Liver (tissue), 9 donors: Measurements from ENCODE around the gene SERPING1. TPM values are rescaled to one million over a fixed set of nuclear protein-coding genes. Genes with fewer than 3 reads are reported as not detected.

ENCODE experiments used
- DNase-seq: peaks from one replicate; pipeline ENCODE4 v3.0.0-alpha.2; 2017; ENCODE audit warnings: low spot score
- H3K27ac ChIP-seq, 2 donors: one replicate each; pipeline ENCODE4 v1.7.0; 2013; ENCODE audit warnings: inconsistent platforms in 2 of 2, low read length in 2 of 2, control low read depth in 1 of 2, low read depth in 1 of 2, mild to moderate bottlenecking in 1 of 2
- H3K27me3 ChIP-seq, 4 donors: one replicate each; pipeline versions ENCODE4 v1.6.1 to v1.7.0; 2013; ENCODE audit warnings: low read length in 3 of 4, inconsistent platforms in 1 of 4, mild to moderate bottlenecking in 1 of 4, moderate library complexity in 1 of 4; ENCODE audit not compliant: control insufficient read depth in 4 of 4, insufficient read depth in 4 of 4
- H3K36me3 ChIP-seq, 4 donors: one replicate each; pipeline versions ENCODE4 v1.6.1 to v1.7.0; 2013; ENCODE audit warnings: low read length in 3 of 4, mild to moderate bottlenecking in 3 of 4, low read depth in 1 of 4, moderate library complexity in 1 of 4; ENCODE audit not compliant: control insufficient read depth in 4 of 4, insufficient read depth in 3 of 4
- H3K4me1 ChIP-seq, 4 donors: one replicate each; pipeline versions ENCODE4 v1.6.1 to v1.7.0; 2013; ENCODE audit warnings: low read length in 3 of 4, mild to moderate bottlenecking in 3 of 4, moderate library complexity in 1 of 4; ENCODE audit not compliant: control insufficient read depth in 4 of 4, insufficient read depth in 4 of 4
- H3K4me3 ChIP-seq, 3 donors: one replicate each; pipeline versions ENCODE4 v1.6.1 to v1.7.0; 2013; ENCODE audit warnings: low read length in 3 of 3, control low read depth in 1 of 3, low read depth in 1 of 3, mild to moderate bottlenecking in 1 of 3
- H3K9ac ChIP-seq, 2 donors: one replicate each; pipeline ENCODE4 v1.7.0; 2013; ENCODE audit warnings: low read length in 2 of 2, mild to moderate bottlenecking in 2 of 2, moderate library complexity in 2 of 2, control low read depth in 1 of 2, low read depth in 1 of 2
- H3K9me3 ChIP-seq, 4 donors: one replicate each; pipeline versions ENCODE4 v1.6.1 to v1.7.0; 2013; ENCODE audit warnings: low read length in 3 of 4; ENCODE audit not compliant: control insufficient read depth in 4 of 4
- ATF3 ChIP-seq: IDR thresholded peaks from 2 replicates; pipeline ENCODE4 v1.6.1; 2016; ENCODE audit warnings: antibody characterized with exemption
- CTCF ChIP-seq: fragments of 150-350 bp; IDR thresholded peaks from 2 replicates; pipeline ENCODE4 v1.5.1; 2017; ENCODE audit warnings: improper control_type of control experiment, low read depth, low read length; ENCODE audit not compliant: missing input control
- EGR1 ChIP-seq, 2 donors: IDR thresholded peaks; 2 replicates each; pipeline ENCODE4 v1.6.1; 2016 to 2018; ENCODE audit warnings: antibody characterized with exemption in 2 of 2, low read depth in 2 of 2
- FOXA1 ChIP-seq: IDR thresholded peaks from 2 replicates; pipeline ENCODE4 v1.6.1; 2016; ENCODE audit warnings: antibody characterized with exemption
- FOXA2 ChIP-seq: IDR thresholded peaks from 2 replicates; pipeline ENCODE4 v1.6.1; 2016; ENCODE audit warnings: antibody characterized with exemption
- GABPA ChIP-seq, 2 donors: IDR thresholded peaks in 1 of 2; conservative IDR thresholded peaks in 1 of 2; 2 replicates each; pipeline ENCODE4 v1.6.1; 2016; ENCODE audit warnings: antibody characterized with exemption in 2 of 2, mild to moderate bottlenecking in 1 of 2, moderate library complexity in 1 of 2
- HNF4A ChIP-seq, 2 donors: conservative IDR thresholded peaks; 2 replicates each; pipeline ENCODE4 v1.6.1; 2016; ENCODE audit warnings: antibody characterized with exemption in 2 of 2, mild to moderate bottlenecking in 2 of 2
- HNF4G ChIP-seq: IDR thresholded peaks from 2 replicates; pipeline ENCODE4 v1.6.1; 2016; ENCODE audit warnings: antibody characterized with exemption
- JUND ChIP-seq, 2 donors: IDR thresholded peaks; 2 replicates each; pipeline ENCODE4 v1.6.1; 2016; ENCODE audit warnings: antibody characterized with exemption in 2 of 2
- MAX ChIP-seq: IDR thresholded peaks from 2 replicates; pipeline ENCODE4 v1.6.1; 2016; ENCODE audit warnings: antibody characterized with exemption
- NR2F2 ChIP-seq: IDR thresholded peaks from 2 replicates; pipeline ENCODE4 v1.6.1; 2016; ENCODE audit warnings: antibody characterized with exemption
- RAD21 ChIP-seq, 2 donors: IDR thresholded peaks; 2 replicates each; pipeline ENCODE4 v1.6.1; 2016; ENCODE audit warnings: antibody characterized with exemption in 2 of 2, mild to moderate bottlenecking in 2 of 2
- REST ChIP-seq: IDR thresholded peaks from 2 replicates; pipeline ENCODE4 v1.6.1; 2016; ENCODE audit warnings: antibody characterized with exemption, mild to moderate bottlenecking
- RXRA ChIP-seq, 2 donors: IDR thresholded peaks; 2 replicates each; pipeline ENCODE4 v1.6.1; 2017 to 2018; ENCODE audit warnings: antibody characterized with exemption in 2 of 2, mild to moderate bottlenecking in 1 of 2
- SP1 ChIP-seq: IDR thresholded peaks from 2 replicates; pipeline ENCODE4 v1.6.1; 2018; ENCODE audit warnings: antibody characterized with exemption, mild to moderate bottlenecking
- TAF1 ChIP-seq: conservative IDR thresholded peaks from 2 replicates; pipeline ENCODE4 v1.6.1; 2016; ENCODE audit warnings: antibody characterized with exemption, mild to moderate bottlenecking
- YY1 ChIP-seq: IDR thresholded peaks from 2 replicates; pipeline ENCODE4 v1.6.1; 2016; ENCODE audit warnings: antibody characterized with exemption, mild to moderate bottlenecking
- ZBTB33 ChIP-seq: IDR thresholded peaks from 2 replicates; pipeline ENCODE4 v1.6.1; 2016; ENCODE audit warnings: antibody characterized with exemption
- WGBS: extraction: QIAGEN DNeasy Blood & Tissue Kit; methylation state at CpG from one replicate; pipeline ENCODE4 v1.1.7; 2013; 5-methylcytosine and 5-hydroxymethylcytosine counted together
- polyA plus RNA-seq, 2 donors: library from polyadenylated mRNA; stranded (reverse) in 1 of 2; unstranded in 1 of 2; fragments of 200-250 nt in 1 of 2; fragments of >200 nt in 1 of 2; fragmentation: Nextera tagmentation in 1 of 2; extraction: Ambion mirVana in 1 of 2; gene quantifications; one replicate each; pipeline versions ENCODE4 v1.2.1 to v1.2.3, GENCODE V29; 2013 to 2015
- total RNA-seq, 2 donors: library from RNA; depleted of rRNA; stranded (reverse); fragments of >200 nt; gene quantifications; one replicate each; pipeline ENCODE4 v1.2.3, GENCODE V29; 2014
- donor health status: healthy.
- donor health status: healthy.
- donor health status: healthy.
- donor health status: healthy.
- donor health status: healthy.

SERPING1 gene
- total and polyA plus RNA-seq, 4 donors: 235 to 2,911 (median 1,514) TPM

GRCh38 chr11:57616595-57616994, 19.1 kb downstream of the SERPING1 start:
- H3K36me3 ChIP-seq: peaks cover 12 to 48% (median 38%) of the 10 kb centered on the region in 4 donors
- no peak for DNase-seq
- H3K4me1 ChIP-seq: peaks cover 11 to 69% (median 63%) of the 10 kb centered on the region in 4 donors
- TF ChIP-seq RXRA (IDR thresholded peaks at IDR 0.05): peak; percentile 97
- TF ChIP-seq FOXA1: no peak
- TF ChIP-seq TAF1: peak; percentile 17
- TF ChIP-seq GABPA (IDR thresholded peaks at IDR 0.05 in 1 of 2, conservative IDR thresholded peaks at IDR 0.05 in 1 of 2): no peak
- peak; percentile 81 to 84 for TF ChIP-seq JUND (IDR thresholded peaks at IDR 0.05)
- TF ChIP-seq MAX: peak; percentile 79
- TF ChIP-seq NR2F2: peak; percentile 100
- TF ChIP-seq FOXA2: peak; percentile 46
- TF ChIP-seq CTCF: no peak
- TF ChIP-seq EGR1 (IDR thresholded peaks at IDR 0.05; ENCODE audit: low read depth in 2 of 2): peak in 1 of 2 donors; percentile 78
- peak; percentile 87 for TF ChIP-seq HNF4G
- TF ChIP-seq HNF4A (conservative IDR thresholded peaks at IDR 0.05): peak; percentile 96 to 97
- TF ChIP-seq ZBTB33: peak; percentile 89
- TF ChIP-seq RAD21 (IDR thresholded peaks at IDR 0.05): peak; percentile 32 to 54
- peak; percentile 92 for TF ChIP-seq SP1
- peak; percentile 29 for TF ChIP-seq ATF3
- peak; percentile 46 for TF ChIP-seq YY1
- TF ChIP-seq REST: peak; percentile 43
- H3K9me3 ChIP-seq: no peaks in the 10 kb centered on the region
- no peak overlapping the region for H3K4me3 ChIP-seq
- H3K27ac ChIP-seq: peak overlapping the region; percentile 66 to 81
- H3K27me3 ChIP-seq: no peaks in the 10 kb centered on the region
- no peak overlapping the region for H3K9ac ChIP-seq
- 33% methylated on average over 3 of the region's 3 CpGs for WGBS
